GM18909 (cell line): ENCODE measurements around the gene WNK3.

Experiments used
- ATAC-seq: cut with Tn5 transposase; IDR thresholded peaks from one replicate; pipeline ENCODE4 v1.9.1; 2021; ENCODE audit warnings: mild to moderate bottlenecking; ENCODE audit not compliant: unreplicated experiment, poor library complexity

WNK3 gene

GRCh38 chrX:54248309-54248708 is 109.5 kb downstream of the WNK3 start:
- no peak for ATAC-seq

DNA sequence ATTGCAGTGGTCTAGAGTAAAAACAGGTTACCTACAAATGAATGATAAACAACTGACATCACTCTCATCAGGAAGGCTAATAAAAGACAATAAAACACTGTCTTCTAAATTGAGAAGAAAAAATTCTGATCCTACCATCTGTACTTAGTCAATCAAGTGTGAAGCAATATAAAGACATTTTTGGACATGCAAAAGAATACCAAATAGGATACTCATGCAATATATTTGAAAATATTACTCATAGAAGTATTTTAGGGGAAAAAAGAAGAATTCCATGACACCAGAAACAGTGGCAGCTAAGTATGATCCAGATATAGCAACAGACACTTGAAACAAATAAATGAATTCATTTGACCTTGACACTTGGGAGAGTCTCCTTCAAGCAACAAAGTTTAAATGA is 111.0 kb downstream of the WNK3 start:
- ATAC-seq = no peak

- no peak for ATAC-seq
Observed at GRCh38 chrX:54238588-54238987, 119.3 kb downstream of the WNK3 start.

GRCh38 chrX:54237014-54237413 is 120.8 kb downstream of the WNK3 start:
- ATAC-seq = no peak

GRCh38 chrX:54230435-54231148 is 127.3 kb downstream of the WNK3 start:
- no peak for ATAC-seq

- no peak for ATAC-seq
Observed at GRCh38 chrX:54223581-54223980, 134.3 kb downstream of the WNK3 start.

- no peak for ATAC-seq
Observed at GRCh38 chrX:54213603-54214002, 144.2 kb downstream of the WNK3 start.

DNA sequence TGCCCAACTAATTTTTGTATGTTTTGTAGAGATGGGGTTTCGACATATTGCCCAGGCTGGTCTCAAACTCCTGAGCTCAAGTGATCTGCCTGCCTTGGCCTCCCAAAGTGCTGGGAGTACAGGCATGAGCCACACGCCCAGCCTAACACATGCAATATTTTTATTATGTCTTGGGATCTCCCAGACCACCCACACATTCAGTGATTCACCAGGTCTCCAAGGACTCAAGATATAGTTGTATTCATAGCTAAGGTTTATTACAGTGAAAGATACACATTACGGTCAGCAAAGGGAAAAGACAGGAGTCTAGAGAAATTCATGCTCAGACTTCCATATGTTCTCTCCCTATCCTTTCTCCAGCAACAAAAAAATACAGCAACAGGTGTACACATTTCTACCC is 149.3 kb downstream of the WNK3 start:
- no peak for ATAC-seq

- ATAC-seq = no peak
Observed at GRCh38 chrX:54198262-54198661, 159.6 kb downstream of the WNK3 start.

- no peak for ATAC-seq
Observed at GRCh38 chrX:54194982-54195588, 162.8 kb downstream of the WNK3 start.

DNA sequence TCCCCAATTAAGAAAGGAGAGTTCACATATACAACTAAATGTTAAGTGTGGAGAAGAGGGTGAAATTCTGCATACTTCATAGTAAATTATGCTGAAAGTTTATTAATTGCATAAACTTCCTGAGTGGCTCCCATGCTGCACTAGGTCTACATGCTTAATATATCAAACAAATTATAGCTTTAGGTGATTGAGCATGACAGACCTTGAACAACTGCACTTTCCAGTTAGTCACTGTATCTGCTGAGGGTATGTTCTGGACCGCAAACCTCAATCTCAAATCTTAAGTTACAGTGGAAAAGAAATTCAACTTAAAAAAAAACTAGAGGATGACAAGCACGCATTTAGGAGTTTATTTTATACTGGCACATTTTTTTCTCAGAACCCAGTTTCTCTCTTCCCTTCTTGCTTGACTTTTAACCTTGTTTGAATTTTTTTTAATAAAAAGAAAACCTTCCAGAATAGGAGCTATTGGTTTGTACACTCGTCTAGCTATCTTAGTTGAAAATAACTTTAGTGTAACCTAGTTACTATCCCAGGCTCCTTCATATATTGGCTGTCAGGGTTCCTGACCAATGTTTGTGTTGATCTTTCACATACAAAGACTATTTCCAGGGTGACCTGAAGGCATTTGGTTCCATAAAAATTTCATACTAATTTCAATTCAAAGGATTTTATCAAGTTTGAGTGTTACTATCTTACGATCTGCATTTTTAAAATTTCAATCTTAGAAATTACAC is 164.6 kb downstream of the WNK3 start:
- ATAC-seq = no peak

DNA sequence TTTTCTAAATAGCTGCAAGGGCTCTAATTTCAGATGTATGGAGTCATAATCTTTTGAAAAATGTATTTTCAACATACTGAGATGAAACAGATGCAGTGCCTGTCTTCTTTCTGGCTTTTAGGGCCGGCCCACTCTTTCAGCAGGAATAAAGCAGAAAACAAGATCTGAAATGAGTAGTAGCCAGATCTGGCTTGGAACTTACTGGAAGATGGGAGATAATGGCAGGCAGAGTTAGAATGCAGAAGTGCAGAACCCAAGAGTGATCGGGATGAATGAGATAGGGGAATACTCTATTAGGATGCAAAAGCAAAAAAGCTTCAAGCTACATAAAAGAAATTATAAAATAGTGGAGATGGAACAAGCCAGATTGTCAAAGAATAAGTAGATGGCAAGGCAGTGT is 173.4 kb downstream of the WNK3 start:
- ATAC-seq = no peak

DNA sequence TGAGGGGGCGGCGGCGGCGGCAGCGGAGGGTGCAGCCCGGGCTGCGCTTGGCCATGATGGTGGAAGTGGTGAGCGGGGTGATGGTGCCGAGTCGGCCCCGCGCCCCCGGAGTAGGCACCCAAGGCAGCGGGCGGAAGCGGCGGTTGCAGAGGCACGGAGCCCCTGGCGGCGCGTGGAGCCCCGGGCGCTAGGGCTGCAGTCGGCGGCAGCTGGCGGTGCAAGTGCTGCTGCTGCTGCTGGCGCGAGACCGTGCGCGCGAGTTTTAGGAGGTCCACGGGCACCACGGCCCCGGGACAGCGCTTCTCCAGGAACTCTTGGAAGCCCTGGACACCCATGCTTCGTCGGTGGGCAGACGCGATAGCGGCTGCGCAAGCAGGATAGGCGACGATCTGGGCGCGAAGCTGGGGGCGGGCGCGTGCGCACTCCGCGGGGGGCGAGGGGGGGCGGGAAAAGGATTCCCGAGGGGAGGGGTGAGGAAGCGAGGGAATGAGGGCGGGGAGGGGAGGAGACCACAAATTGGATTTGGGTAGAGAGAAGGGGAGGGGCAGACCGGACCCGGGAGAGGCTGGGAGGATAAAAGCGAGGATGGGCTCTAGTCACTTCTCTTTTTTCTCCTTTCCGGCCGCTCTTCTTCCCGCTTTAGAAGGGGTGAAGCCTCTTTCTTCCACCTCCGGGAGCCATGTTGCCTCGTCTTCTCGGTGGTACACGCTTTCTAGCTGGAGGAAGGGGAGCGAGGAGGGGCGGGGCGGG is 174.8 kb downstream of the WNK3 start, which contains the start of gene FAM120C:
TSS of gene FAM120C (minus strand) at position 391 of the 750 bp plus-strand sequence. CDS start at position 335, 56 bp downstream.
- peak; percentile 63 for ATAC-seq

DNA sequence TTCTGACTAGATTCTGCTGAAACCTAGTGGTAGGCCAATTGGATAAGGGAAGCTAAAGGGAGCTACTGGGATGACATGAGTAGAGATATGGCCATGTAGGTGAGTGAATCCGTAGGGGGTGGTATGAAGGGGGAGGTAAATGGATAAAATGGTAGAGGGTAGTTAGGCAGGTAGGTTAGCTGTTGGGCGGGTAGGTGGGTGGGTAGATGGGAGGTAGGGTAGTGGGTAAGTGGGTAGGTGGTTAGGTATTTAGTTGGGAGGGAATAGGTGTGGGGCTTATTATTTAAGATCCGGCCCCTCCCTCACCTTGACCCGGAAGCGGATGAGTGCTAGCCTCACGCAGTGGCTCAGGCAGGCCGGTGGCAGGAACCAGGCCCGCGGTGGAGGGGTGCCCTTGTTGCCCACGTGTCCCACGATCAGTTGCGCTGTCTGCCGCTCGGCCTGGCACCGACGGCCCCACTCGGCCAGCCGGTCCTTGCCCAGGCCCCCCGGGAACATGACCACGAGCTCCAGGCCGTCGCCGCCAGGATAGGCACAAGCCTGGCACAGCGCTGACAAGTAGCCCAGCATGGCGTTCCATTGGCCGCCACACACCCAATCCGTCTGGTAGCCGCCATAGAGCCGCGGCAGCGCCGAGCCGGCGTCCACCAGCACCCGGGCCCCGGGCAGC is 175.5 kb downstream of the WNK3 start:
- peak; percentile 74 for ATAC-seq

DNA sequence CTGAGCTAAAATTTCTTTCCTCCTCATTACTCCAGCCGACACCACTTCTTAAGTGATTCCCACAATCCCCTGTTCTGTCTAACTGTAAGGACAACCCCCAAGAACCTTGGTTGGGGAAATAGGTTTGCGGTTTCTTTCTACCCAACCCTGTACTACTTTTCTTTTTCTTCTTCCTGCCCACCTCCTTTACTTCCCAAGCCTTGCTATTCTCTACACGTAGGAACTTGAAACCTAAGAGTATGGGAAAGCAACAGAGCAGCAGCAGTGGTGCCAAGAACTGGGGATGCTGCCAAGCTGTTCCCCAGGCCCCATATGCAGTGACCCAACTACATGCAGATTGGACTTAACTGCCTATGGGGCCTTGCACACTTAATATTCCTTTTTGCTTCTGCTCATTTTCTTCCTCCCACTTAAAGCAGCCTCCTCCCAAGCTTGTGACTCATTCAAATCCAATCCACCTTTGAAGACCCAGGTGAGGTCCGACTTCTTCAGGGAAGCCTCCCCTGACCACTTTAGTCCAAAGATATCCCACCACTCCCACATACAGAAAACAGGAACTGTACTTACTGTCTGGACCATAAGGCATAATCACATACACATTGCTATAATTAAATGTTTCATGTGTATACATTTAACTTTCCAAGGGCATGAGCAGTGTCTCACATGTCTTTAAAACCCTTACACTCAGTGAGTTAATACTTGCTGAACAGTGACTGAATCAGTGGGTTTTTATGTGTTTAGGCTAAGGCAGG is 176.5 kb downstream of the WNK3 start:
- no peak for ATAC-seq

GRCh38 chrX:54180403-54180802 is 177.4 kb downstream of the WNK3 start:
- ATAC-seq = no peak

GRCh38 chrX:54178100-54178940 is 179.5 kb downstream of the WNK3 start:
- no peak for ATAC-seq

GRCh38 chrX:54177306-54177705 is 180.5 kb downstream of the WNK3 start:
- no peak for ATAC-seq

DNA sequence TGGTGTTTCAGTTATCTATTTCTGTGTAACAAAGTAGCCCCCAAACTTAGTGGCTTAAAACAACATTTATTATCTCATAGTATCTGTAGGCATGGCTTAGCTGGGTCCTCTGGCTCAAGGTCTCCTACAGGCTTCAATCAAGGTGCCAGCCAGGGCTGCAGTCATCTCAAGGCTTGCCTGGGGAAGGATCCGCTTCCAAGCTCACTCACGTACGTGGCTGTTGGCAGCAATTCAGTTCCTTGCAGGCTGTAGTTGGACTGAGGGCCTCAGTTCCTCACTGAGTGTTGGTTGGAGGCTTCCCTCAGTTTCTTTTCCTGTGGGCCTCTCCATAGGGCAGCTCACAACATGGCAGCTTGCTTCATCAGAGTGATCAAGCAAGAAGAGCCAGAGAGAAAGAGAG is 184.1 kb downstream of the WNK3 start:
- ATAC-seq = no peak
